ENCODE data around the gene NGEF. TPM values are rescaled to one million over a fixed set of nuclear protein-coding genes. Genes with fewer than 3 reads are reported as not detected.
"Not testable (repeated sequence)": the region's sequence is repeated elsewhere in the genome, so short reads cannot be mapped to it uniquely, and the experiment has no call there.

The NGEF gene
- total RNA-seq, 1 donor from 2014 or later, result 0.39 TPM

GRCh38 chr2:232929303-232930058, 83.6 kb downstream of the NGEF start:
- no peak for DNase-seq (ENCODE audit: low read depth in 2 of 2)

GRCh38 chr2:232928551-232929302, 84.3 kb downstream of the NGEF start:
- DNase-seq (ENCODE audit: low read depth in 2 of 2), result no peak

DNA sequence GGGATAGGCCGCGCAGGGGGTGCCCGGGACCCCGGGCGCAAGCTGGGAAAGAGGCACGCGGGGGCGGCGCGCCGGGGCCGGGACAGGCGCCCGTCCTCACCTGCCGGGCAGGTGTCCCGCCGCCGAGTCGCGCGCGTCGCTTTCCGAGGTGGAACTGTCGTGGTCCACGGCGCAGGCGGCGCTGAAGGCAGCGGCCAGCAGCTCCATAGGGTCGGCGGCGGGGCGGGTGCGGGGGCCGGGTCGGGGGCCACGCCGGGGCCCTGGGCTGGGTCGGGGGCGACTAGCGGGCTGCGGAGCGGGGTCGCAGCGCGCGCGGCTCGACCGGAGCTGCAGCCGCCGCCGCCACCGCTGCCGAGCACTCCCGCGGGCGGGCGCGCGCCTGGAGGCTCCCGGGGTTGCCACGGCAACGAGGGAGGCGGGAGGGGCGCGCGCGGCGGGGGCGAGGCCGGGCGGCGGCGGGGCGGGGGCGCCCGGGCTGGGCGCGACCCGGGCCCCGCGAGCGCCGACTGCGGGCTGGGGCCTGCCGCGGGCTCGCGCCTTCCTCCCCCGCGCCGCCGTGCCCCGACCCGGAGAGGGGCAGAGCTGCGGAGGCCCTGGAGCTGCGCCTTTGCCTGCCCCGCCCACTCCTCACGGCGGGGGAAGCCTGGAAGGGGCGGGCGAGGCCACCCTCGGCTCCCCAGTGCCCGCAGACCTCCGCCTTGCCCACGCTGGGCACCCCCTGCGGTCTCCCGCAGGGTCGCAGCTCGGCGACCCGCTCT, 85.1 kb downstream of the NGEF start:
- no peak for DNase-seq (ENCODE audit: low read depth in 2 of 2)

GRCh38 chr2:232927032-232927792, 85.8 kb downstream of the NGEF start:
- no peak for DNase-seq (ENCODE audit: low read depth in 2 of 2)

DNA sequence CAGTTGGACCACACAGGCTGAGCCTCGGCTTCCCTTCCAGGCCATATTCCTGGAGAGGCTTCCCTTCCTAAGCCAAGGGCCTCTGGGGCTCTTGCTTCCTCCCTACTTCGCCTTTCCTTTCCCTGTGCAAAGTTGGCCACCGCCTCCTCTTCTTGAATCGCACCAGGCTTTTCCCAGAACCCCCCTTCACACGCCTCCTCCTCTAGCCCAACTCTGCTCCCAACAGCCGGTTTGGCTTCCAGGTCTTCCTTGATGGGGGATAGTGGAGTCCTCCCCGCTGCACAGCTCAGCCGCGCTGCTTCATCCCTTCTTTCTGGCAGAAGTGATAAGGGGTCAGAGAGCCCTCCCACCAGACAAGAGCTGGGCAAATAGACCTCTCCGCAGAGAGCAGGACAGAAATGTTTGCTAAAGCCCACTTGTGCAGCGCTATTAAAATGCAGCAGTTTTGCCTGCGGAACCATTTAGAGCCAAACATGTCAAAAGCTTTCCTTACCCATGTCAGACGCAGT, 86.6 kb downstream of the NGEF start:
- no peak for DNase-seq (ENCODE audit: low read depth in 2 of 2)

- DNase-seq (ENCODE audit: low read depth in 2 of 2), result no peak
These were observed 87.3 kb downstream of the NGEF start for GRCh38 chr2:232925821-232926156.

DNA sequence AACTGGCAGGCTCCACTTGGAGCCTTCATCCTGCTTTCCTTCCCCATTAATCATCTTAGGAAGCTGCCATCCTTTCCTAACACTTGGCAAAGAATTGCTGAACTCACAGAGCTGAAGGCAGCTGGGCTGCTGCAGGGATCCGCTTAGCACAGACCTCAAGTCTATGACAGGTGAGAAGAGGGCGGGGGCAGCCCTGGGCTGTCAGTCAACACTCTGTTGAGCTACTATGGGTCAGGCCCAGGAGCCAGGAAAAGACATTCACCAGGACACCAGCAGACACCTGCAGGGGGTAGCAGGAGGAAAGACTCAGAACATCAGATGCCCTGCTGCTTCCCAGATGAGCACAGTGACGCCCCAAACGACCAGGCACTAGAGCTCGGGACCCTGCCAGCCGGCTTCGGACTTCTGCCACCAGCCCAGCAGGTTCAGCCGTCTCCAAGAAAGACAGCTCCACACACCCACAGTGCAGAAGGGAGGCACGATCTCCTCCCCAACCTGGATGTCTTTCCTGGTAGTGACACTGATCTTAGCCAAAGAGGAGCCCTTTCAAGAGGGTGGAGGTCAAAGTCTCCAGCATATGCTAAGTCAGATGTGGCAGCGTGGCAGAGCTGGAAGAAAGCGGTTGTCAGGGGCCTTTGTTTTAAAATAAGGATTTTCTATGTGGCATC, 87.8 kb downstream of the NGEF start:
- DNase-seq (ENCODE audit: low read depth in 2 of 2), result no peak

GRCh38 chr2:232924433-232924832, 88.6 kb downstream of the NGEF start:
- DNase-seq (ENCODE audit: low read depth in 2 of 2), result no peak

DNA sequence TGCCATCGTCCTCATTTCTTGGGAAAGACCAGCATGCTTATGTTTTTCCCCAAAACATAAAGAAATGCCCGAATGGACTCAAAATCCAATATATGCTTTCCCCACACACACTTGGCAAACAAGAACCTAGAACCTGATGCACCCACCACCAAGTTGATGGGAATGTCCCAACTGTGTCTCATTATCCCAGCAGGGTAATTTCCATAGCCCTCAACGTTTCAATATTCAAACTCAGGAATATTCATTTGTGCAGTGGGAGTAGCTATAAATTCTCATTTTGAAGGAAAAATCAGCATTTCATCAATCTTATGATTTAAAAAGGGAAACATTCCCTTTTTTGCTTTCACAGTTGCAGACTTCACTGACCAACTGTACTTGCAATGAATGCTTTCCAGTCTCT, 92.3 kb downstream of the NGEF start:
- DNase-seq (ENCODE audit: low read depth in 2 of 2), result no peak

DNA sequence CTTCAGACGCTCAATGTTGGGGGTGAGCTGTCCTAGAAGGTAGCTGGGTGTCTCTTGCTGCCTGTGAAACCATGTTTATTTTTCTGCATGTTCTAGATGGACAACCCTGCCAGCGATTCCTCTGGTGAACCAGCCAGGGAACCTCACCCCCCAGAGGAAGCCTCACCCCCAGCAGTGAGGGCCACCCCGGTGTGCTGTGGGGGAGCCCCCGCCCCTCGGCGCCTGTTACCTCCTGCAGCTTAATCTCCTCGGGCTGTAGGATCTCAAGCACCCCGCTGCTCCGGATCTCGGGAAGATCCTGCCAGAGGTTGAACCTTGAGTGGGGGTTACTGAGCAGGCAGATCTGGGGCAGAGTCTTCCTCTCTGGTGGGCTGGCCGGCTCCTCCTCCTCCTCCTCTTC, 93.0 kb downstream of the NGEF start:
- no peak for DNase-seq (ENCODE audit: low read depth in 2 of 2)

DNA sequence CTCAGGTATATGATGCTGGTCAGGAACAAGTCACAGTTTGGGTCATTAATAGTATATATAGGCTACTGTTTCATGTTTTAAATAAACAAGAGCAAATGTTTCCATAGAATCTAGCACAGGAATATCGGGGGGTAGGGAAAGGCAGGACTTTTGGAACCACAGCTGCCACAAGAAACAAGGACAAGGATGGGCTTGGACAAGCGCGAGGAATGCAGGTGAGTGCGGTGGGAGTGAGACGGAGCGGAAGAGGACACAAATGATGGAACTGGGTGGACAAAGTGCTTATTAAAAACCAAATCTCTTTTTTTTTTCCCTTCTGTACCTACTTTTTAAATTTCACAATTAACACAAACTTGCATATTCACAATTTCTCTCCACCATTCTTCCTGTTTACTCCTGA, 93.9 kb downstream of the NGEF start:
- DNase-seq (ENCODE audit: low read depth in 2 of 2), result no peak

- DNase-seq (ENCODE audit: low read depth in 2 of 2), result no peak
These were observed 99.2 kb downstream of the NGEF start for GRCh38 chr2:232913903-232914302.

DNA sequence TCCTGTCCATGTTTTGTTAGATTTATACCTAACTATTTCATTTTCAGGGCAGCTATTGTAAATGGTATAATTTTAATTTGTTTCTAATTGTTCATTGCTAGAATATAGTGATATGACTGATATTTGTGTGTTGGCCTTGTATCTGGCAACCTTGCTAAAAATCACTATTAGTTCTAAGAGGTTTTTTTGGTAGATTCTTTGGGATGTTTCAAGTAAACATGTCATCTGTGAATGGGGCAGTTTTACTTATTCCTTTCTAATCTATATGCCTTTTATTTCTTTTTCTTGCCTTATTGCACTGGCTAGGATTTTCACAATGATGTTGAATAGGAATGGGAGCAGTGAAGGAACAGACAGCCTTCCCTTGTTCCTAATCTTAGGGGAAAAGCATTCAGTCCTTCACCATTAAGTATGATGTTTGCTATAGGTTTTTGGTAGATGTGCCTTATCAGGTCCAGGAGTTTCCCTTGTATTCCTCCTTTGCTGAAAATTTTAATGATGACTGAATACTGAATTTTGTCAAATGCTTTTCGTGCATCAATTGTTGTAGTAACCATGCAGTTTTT, 101.3 kb downstream of the NGEF start:
- DNase-seq (ENCODE audit: low read depth in 2 of 2), result no peak

GRCh38 chr2:232910376-232910775, 102.7 kb downstream of the NGEF start:
- no peak for DNase-seq (ENCODE audit: low read depth in 2 of 2)

- DNase-seq (ENCODE audit: low read depth in 2 of 2), result no peak
These were observed 104.4 kb downstream of the NGEF start for GRCh38 chr2:232908695-232909094.

- DNase-seq (ENCODE audit: low read depth in 2 of 2), result not testable (repeated sequence)
These were observed 105.4 kb downstream of the NGEF start for GRCh38 chr2:232907718-232908085.

GRCh38 chr2:232906867-232907717, 106.0 kb downstream of the NGEF start:
- not testable (repeated sequence) for DNase-seq (ENCODE audit: low read depth in 2 of 2)

- DNase-seq (ENCODE audit: low read depth in 2 of 2), result no peak
These were observed 109.1 kb downstream of the NGEF start for GRCh38 chr2:232903989-232904388.

GRCh38 chr2:232901736-232902578, 111.1 kb downstream of the NGEF start:
- peak; percentile 72 to 93 for DNase-seq (ENCODE audit: low read depth in 2 of 2)

Measured in dermis microvascular lymphatic vessel endothelial cell (primary cell).